H1 (cell line): ENCODE data around the gene WNT9B. TPM values are rescaled to one million over a fixed set of nuclear protein-coding genes. Genes with fewer than 3 reads are reported as not detected.

ENCODE experiments used
- CTCF ChIA-PET: fragments of 300-600 bp; sonication (Branson Sonifier 250); formaldehyde crosslinking; loops from one replicate; lab custom pipeline; 2021; ENCODE audit not compliant: partially characterized antibody; lab: Charles Lee
- POLR2A ChIA-PET: fragments of 300-600 bp; sonication (Branson Sonifier 250); formaldehyde crosslinking; loops from one replicate; lab custom pipeline; 2021; ENCODE audit warnings: inconsistent platforms; ENCODE audit not compliant: partially characterized antibody; lab: Charles Lee
- DNase-seq, 2 experiments: peaks; one replicate each; pipeline versions ENCODE4 v3.0.0 to v3.0.0-alpha.2; 2010 to 2022; ENCODE audit warnings: low spot score in 2 of 2, low read depth in 1 of 2, mixed read lengths in 1 of 2
- FAIRE-seq: peaks from 2 replicates; lab custom pipeline; 2011; peaks lifted over from hg19 to GRCh38; lab: Jason Lieb, UNC
- H2AFZ ChIP-seq: 2 replicates; pipeline ENCODE4 v1.8.1; 2012; ENCODE audit warnings: low read length, inconsistent platforms
- H2AK5ac ChIP-seq: 2 replicates; pipeline ENCODE4 v1.6.1; 2013; ENCODE audit warnings: low read depth, low read length
- H2BK120ac ChIP-seq: replicated peaks from 2 replicates; pipeline ENCODE3; 2013; ENCODE audit warnings: low read depth, low read length, inconsistent platforms
- H2BK12ac ChIP-seq: 2 replicates; pipeline ENCODE4 v1.6.1; 2013; ENCODE audit warnings: low read depth, low read length
- H2BK15ac ChIP-seq: 2 replicates; pipeline ENCODE4 v1.6.1; 2013; ENCODE audit warnings: low read length
- H2BK20ac ChIP-seq: 2 replicates; pipeline ENCODE4 v1.6.1; 2013; ENCODE audit warnings: low read length
- H2BK5ac ChIP-seq: 2 replicates; pipeline ENCODE4 v1.6.1; 2013; ENCODE audit warnings: low read depth, low read length
- H3K14ac ChIP-seq: 2 replicates; pipeline ENCODE4 v1.6.1; 2013; ENCODE audit warnings: inconsistent platforms; ENCODE audit not compliant: insufficient read length
- H3K18ac ChIP-seq: 2 replicates; pipeline ENCODE4 v1.6.1; 2013; ENCODE audit warnings: low read length; ENCODE audit errors: extremely low read depth
- H3K23ac ChIP-seq: 2 replicates; pipeline ENCODE4 v1.6.1; 2013; ENCODE audit warnings: inconsistent platforms; ENCODE audit not compliant: insufficient read length
- H3K23me2 ChIP-seq: 2 replicates; pipeline ENCODE4 v1.6.1; 2013; ENCODE audit warnings: low read depth, low read length
- H3K27ac ChIP-seq: 2 replicates; pipeline ENCODE4 v1.6.1; 2011; ENCODE audit warnings: low read depth, low read length, inconsistent platforms
- H3K27me3 ChIP-seq, 4 experiments: replicated peaks in 1 of 4; 1 replicate in 1 of 4; 2 replicates in 3 of 4; pipeline versions ENCODE4 v1.6.1 to v1.8.1; 2011 to 2013; ENCODE audit warnings: low read length in 3 of 4, mild to moderate bottlenecking in 3 of 4, inconsistent platforms in 2 of 4, mixed read lengths in 2 of 4, moderate library complexity in 1 of 4; ENCODE audit not compliant: control insufficient read depth in 3 of 4, insufficient read depth in 3 of 4; ENCODE audit errors: extremely low read depth in 1 of 4
- H3K36me3 ChIP-seq, 4 experiments: 2 replicates each; pipeline versions ENCODE4 v1.6.1 to v1.8.1; 2011 to 2013; ENCODE audit warnings: mild to moderate bottlenecking in 4 of 4, low read length in 3 of 4, moderate library complexity in 2 of 4, control low read depth in 1 of 4, inconsistent platforms in 1 of 4; ENCODE audit not compliant: insufficient read depth in 4 of 4, control insufficient read depth in 2 of 4
- H3K4ac ChIP-seq: replicated peaks from 2 replicates; pipeline ENCODE3; 2013; ENCODE audit warnings: low read length, low read depth, mixed read lengths, inconsistent platforms; ENCODE audit not compliant: insufficient read length
- H3K4me1 ChIP-seq, 4 experiments: replicated peaks in 1 of 4; 1 replicate in 1 of 4; 2 replicates in 3 of 4; pipeline versions ENCODE4 v1.6.1 to v1.8.1; 2011 to 2013; ENCODE audit warnings: low read length in 3 of 4, inconsistent platforms in 2 of 4, mixed read lengths in 1 of 4; ENCODE audit not compliant: insufficient read depth in 4 of 4, control insufficient read depth in 3 of 4
- H3K4me2 ChIP-seq, 2 experiments: 2 replicates each; pipeline versions ENCODE4 v1.6.1 to v1.8.1; 2011 to 2013; ENCODE audit warnings: low read depth in 2 of 2, low read length in 2 of 2, control low read depth in 1 of 2, inconsistent platforms in 1 of 2, mild to moderate bottlenecking in 1 of 2; ENCODE audit not compliant: insufficient read depth in 1 of 2
- H3K4me3 ChIP-seq, 4 experiments: fragments of 200-600, 300-600 bp in 1 of 4; sonication (generic), shearing (Covaris generic), sonication (Bioruptor Twin) in 1 of 4; 2 replicates each; pipeline versions ENCODE4 v1.5.1 to v1.8.1; 2011 to 2016; ENCODE audit warnings: low read length in 4 of 4, low read depth in 3 of 4, control low read depth in 2 of 4, inconsistent platforms in 2 of 4, mild to moderate bottlenecking in 2 of 4, mixed read lengths in 1 of 4, moderate library complexity in 1 of 4; ENCODE audit not compliant: insufficient read depth in 2 of 4; ENCODE audit errors: extremely low read depth in 1 of 4
- H3K56ac ChIP-seq: replicated peaks from 2 replicates; pipeline ENCODE3; 2013; ENCODE audit warnings: low read depth, mild to moderate bottlenecking, mixed read lengths, low read length, inconsistent platforms; ENCODE audit not compliant: insufficient read length
- H3K79me1 ChIP-seq: 2 replicates; pipeline ENCODE4 v1.6.1; 2013; ENCODE audit warnings: low read depth, low read length, control low read depth
- H3K79me2 ChIP-seq, 2 experiments: 2 replicates each; pipeline versions ENCODE4 v1.6.1 to v1.8.1; 2012 to 2013; ENCODE audit warnings: low read length in 2 of 2, mild to moderate bottlenecking in 2 of 2, inconsistent platforms in 1 of 2; ENCODE audit not compliant: insufficient read depth in 2 of 2, control insufficient read depth in 1 of 2
- H3K9ac ChIP-seq, 4 experiments: replicated peaks in 1 of 4; 1 replicate in 1 of 4; 2 replicates in 3 of 4; pipeline versions ENCODE4 v1.6.1 to v1.8.1; 2011 to 2013; ENCODE audit warnings: low read depth in 3 of 4, low read length in 3 of 4, control low read depth in 2 of 4, mild to moderate bottlenecking in 2 of 4, moderate library complexity in 2 of 4, inconsistent platforms in 1 of 4; ENCODE audit errors: extremely low read depth in 1 of 4
- H3K9me3 ChIP-seq, 2 experiments: 2 replicates each; pipeline versions ENCODE4 v1.6.1 to v1.8.1; 2012 to 2013; ENCODE audit warnings: mild to moderate bottlenecking in 2 of 2, moderate library complexity in 2 of 2, control low read depth in 1 of 2, inconsistent platforms in 1 of 2, low read depth in 1 of 2, low read length in 1 of 2, mixed read lengths in 1 of 2; ENCODE audit not compliant: insufficient read depth in 2 of 2
- H4K20me1 ChIP-seq, 2 experiments: replicated peaks in 1 of 2; 2 replicates each; pipeline versions ENCODE3 to v1.8.1; 2011 to 2013; ENCODE audit warnings: inconsistent platforms in 2 of 2, low read length in 2 of 2, mild to moderate bottlenecking in 1 of 2; ENCODE audit not compliant: insufficient read depth in 2 of 2, control insufficient read depth in 1 of 2
- H4K5ac ChIP-seq: 2 replicates; pipeline ENCODE4 v1.6.1; 2013; ENCODE audit warnings: low read length, low read depth, mixed read lengths, inconsistent platforms; ENCODE audit not compliant: insufficient read length
- H4K8ac ChIP-seq: 2 replicates; pipeline ENCODE4 v1.8.0; 2013; ENCODE audit warnings: mild to moderate bottlenecking, moderate library complexity, low read length, inconsistent platforms; ENCODE audit not compliant: insufficient read depth; ENCODE audit errors: extremely low read depth
- H4K91ac ChIP-seq: replicated peaks from 2 replicates; pipeline ENCODE3; 2013; ENCODE audit warnings: low read length, mixed read lengths, inconsistent platforms; ENCODE audit not compliant: insufficient read length
- CBX5 ChIP-seq: fragments of 300-800, 300-1000 bp; sonication (generic); IDR thresholded peaks from 2 replicates; pipeline ENCODE4 v1.7.1; 2016; ENCODE audit warnings: antibody characterized with exemption, low read length, low read depth
- CREB1 ChIP-seq: IDR thresholded peaks from 2 replicates; pipeline ENCODE4 v1.6.1; 2012; ENCODE audit warnings: inconsistent platforms
- KDM4A ChIP-seq: IDR thresholded peaks from one replicate; pipeline ENCODE4 v1.7.1; 2012; ENCODE audit warnings: low read depth, mild to moderate bottlenecking, moderate library complexity, low read length, inconsistent platforms; ENCODE audit not compliant: severe bottlenecking
- KDM5A ChIP-seq: fragments of 200-600 bp; IDR thresholded peaks from 2 replicates; pipeline ENCODE4 v1.7.1; 2012; ENCODE audit warnings: mild to moderate bottlenecking, low read length, inconsistent platforms, mixed read lengths
- PHF8 ChIP-seq: fragments of 200-600 bp; sonication (generic); conservative IDR thresholded peaks from 2 replicates; pipeline ENCODE4 v1.7.1; 2012; ENCODE audit warnings: low read depth, mild to moderate bottlenecking, inconsistent platforms, low read length, moderate library complexity
- RBBP5 ChIP-seq: IDR thresholded peaks from 2 replicates; pipeline ENCODE4 v1.7.1; 2012; ENCODE audit warnings: low read depth, mild to moderate bottlenecking, inconsistent platforms, low read length, moderate library complexity, borderline replicate concordance
- RFX5 ChIP-seq: IDR thresholded peaks from 2 replicates; pipeline ENCODE4 v1.6.1; 2011; ENCODE audit warnings: low read depth, low read length, improper control_type of control experiment, borderline replicate concordance
- SP4 ChIP-seq: IDR thresholded peaks from 2 replicates; pipeline ENCODE4 v1.6.1; 2012; ENCODE audit warnings: low read length, inconsistent platforms
- SRF ChIP-seq: IDR thresholded peaks from 2 replicates; pipeline ENCODE4 v1.6.1; 2011; ENCODE audit warnings: mild to moderate bottlenecking, low read depth, low read length, moderate library complexity
- TAF7 ChIP-seq: optimal IDR thresholded peaks from 2 replicates; pipeline ENCODE3; 2011; ENCODE audit warnings: low read depth, mild to moderate bottlenecking, inconsistent platforms, low read length, moderate library complexity, borderline replicate concordance
- WGBS, 2 experiments: shearing (Covaris generic) in 1 of 2; methylation state at CpG; one replicate each; pipeline versions ENCODE4 v1.1.6 to v1.1.7; 2013 to 2015; ENCODE audit warnings: low lambda C conversion rate in 2 of 2, mixed read lengths in 2 of 2, inconsistent platforms in 1 of 2, low coverage in 1 of 2, missing lambda C conversion rate in 1 of 2; ENCODE audit not compliant: insufficient replicate concordance in 2 of 2, insufficient coverage in 1 of 2, insufficient read length in 1 of 2; ENCODE audit errors: extremely low coverage in 1 of 2, missing lambda C conversion rate in 1 of 2; 5-methylcytosine and 5-hydroxymethylcytosine counted together
- polyA plus RNA-seq, 7 experiments: library from polyadenylated mRNA; depleted of rRNA in 3 of 7; stranded (reverse) in 5 of 7; unstranded in 2 of 7; fragments of >200 nt in 5 of 7; fragments of 200-250 nt in 2 of 7; gene quantifications; 1 replicate in 5 of 7; 2 replicates in 1 of 7; 4 replicates in 1 of 7; pipeline versions ENCODE4 v1.2.1 to v1.2.3, GENCODE V29; 2011 to 2013; ENCODE audit warnings: missing spikeins in 2 of 7, mixed read lengths in 2 of 7
- total RNA-seq: library from RNA; stranded (reverse); fragmentation: NEBNext Ultra II Directional; extraction: Animal tissue kit (Norgen Biotek cat#: 25700); gene quantifications from 2 replicates; pipeline ENCODE4 v1.2.1, GENCODE V29; 2021

The WNT9B gene
- total and polyA plus RNA-seq, 2 of the 8 experiments (the other 6 are each of a cell fraction or from before 2014, with no cell fraction given), result 0.21 TPM; not detected in 1

- Histone ChIP-seq H3K23ac (no peak overlapping the region), H2BK5ac (no peak overlapping the region), H3K79me1 (no peaks in the 10 kb centered on the region), H3K23me2 (peaks cover 2% of the 10 kb centered on the region; the same call in 1 of the 2 replicates), H2BK12ac (peak overlapping the region; percentile 46; the same call in 1 of the 2 replicates), H2AFZ (peak overlapping the region; percentile 71; the same call in 1 of the 2 replicates), H3K4me1 (peaks cover 0 to 8% (median 3%) of the 10 kb centered on the region in 4 experiments; a peak in 5 of 7 replicates), H3K14ac (no peak overlapping the region), H3K56ac (no peak overlapping the region), H3K27me3 (peaks cover 0 to 5% (median 0%) of the 10 kb centered on the region in 4 experiments; a peak in 2 of 7 replicates), H2BK15ac (no peak overlapping the region), H3K18ac (0 out of 2 replicates have a peak overlapping the region, but pooled peaks have one; percentile 9), H3K4me2 (no peak overlapping the region), H3K9me3 (no peaks in the 10 kb centered on the region), H4K91ac (no peak overlapping the region), H3K4me3 (no peak overlapping the region), H3K4ac (peak overlapping the region; percentile 14), H3K27ac (no peak overlapping the region), H2BK120ac (no peak overlapping the region), H2AK5ac (no peak overlapping the region), H3K9ac (no peak overlapping the region), H4K8ac (peak overlapping the region; percentile 86; the same call in 1 of the 2 replicates), H3K79me2 (no peaks in the 10 kb centered on the region), H4K20me1 (no peaks in the 10 kb centered on the region), H4K5ac (no peak overlapping the region), H3K36me3 (no peaks in the 10 kb centered on the region), H2BK20ac (no peak overlapping the region; the same call in 1 of the 2 replicates)
- ChIA-PET POLR2A (interaction anchor here (1.1 to 1.3 kb wide), 2 partner anchors 9 to 52 kb away, joined by 3 to 5 read pairs; no protein-coding TSS in a partner anchor), CTCF (interaction anchor here (1.1 to 5.7 kb wide), 7 partner anchors 13 to 114 kb away, joined by 3 to 22 read pairs (median 5); no protein-coding TSS in a partner anchor)
- FAIRE-seq, result no peak
- DNase-seq, result no peak
- WGBS, 2 experiments, result 88% methylated on average over 8 of the region's 8 CpGs; no CpG with 5 or more reads in 1 of the 2 experiments
- TF ChIP-seq RFX5 (no peak), PHF8 (no peak), CBX5 (no peak), TAF7 (no peak), CREB1 (no peak), KDM5A (no peak), SP4 (no peak), RBBP5 (no peak), KDM4A (no peak), SRF (no peak)
These were observed 12.2 kb downstream of the WNT9B start for GRCh38 chr17:46863383-46864121.
